IMR-90 (cell line): Measurements from ENCODE around the gene UST. TPM values are rescaled to one million over a fixed set of nuclear protein-coding genes. Genes with fewer than 3 reads are reported as not detected.

Source experiments
- ATAC-seq: fragments of 200-7000 bp; cut with Tn5 transposase; 2 replicates; pipeline ENCODE4 v1.9.1; 2020; ENCODE audit warnings: low read depth, mild to moderate bottlenecking, moderate library complexity
- BruUV-seq: library from RNA; stranded (reverse); fragments of 400-500 nt; replicated peaks from 2 replicates; lab custom pipeline; 2021; lab: Mats Ljungman, UMichigan
- CTCF ChIA-PET: fragments of 300-600 bp; formaldehyde crosslinking; extraction: SDS; loops from one replicate; lab custom pipeline; 2021; ENCODE audit warnings: antibody characterized with exemption; lab: Yijun Ruan, JAX
- POLR2A ChIA-PET: fragments of 300-600 bp; sonication (Branson Sonifier 250); formaldehyde crosslinking; loops from one replicate; lab custom pipeline; 2022; ENCODE audit warnings: antibody characterized with exemption; ENCODE audit not compliant: unreplicated experiment; lab: Charles Lee
- DNase-seq: peaks from one replicate; pipeline ENCODE4 v3.0.0; 2013
- H2AFZ ChIP-seq: replicated peaks from 2 replicates; pipeline ENCODE3; 2013; ENCODE audit warnings: low read length, mild to moderate bottlenecking; ENCODE audit not compliant: poor library complexity
- H2AK5ac ChIP-seq: 2 replicates; pipeline ENCODE4 v1.6.1; 2013; ENCODE audit warnings: low read depth, low read length, inconsistent platforms
- H2AK9ac ChIP-seq: replicated peaks from 2 replicates; pipeline ENCODE3; 2013; ENCODE audit warnings: mild to moderate bottlenecking, low read depth, low read length, moderate library complexity; ENCODE audit not compliant: poor library complexity
- H2BK120ac ChIP-seq: 2 replicates; pipeline ENCODE4 v1.6.1; 2013; ENCODE audit warnings: low read depth, low read length, inconsistent platforms
- H2BK15ac ChIP-seq: 3 replicates; pipeline ENCODE4 v1.6.1; 2013; ENCODE audit warnings: low read depth, low read length, inconsistent platforms
- H2BK20ac ChIP-seq: 2 replicates; pipeline ENCODE4 v1.6.1; 2013; ENCODE audit warnings: low read depth, mild to moderate bottlenecking, inconsistent platforms, low read length, moderate library complexity
- H2BK5ac ChIP-seq: 2 replicates; pipeline ENCODE4 v1.6.1; 2013; ENCODE audit warnings: mild to moderate bottlenecking, low read depth, low read length, inconsistent platforms; ENCODE audit not compliant: poor library complexity, severe bottlenecking
- H3K14ac ChIP-seq: replicated peaks from 2 replicates; pipeline ENCODE4 v1.6.1; 2013; ENCODE audit warnings: low read depth, low read length, inconsistent platforms
- H3K18ac ChIP-seq: 2 replicates; pipeline ENCODE4 v1.6.1; 2013; ENCODE audit warnings: low read depth, low read length, control low read depth
- H3K23ac ChIP-seq: 2 replicates; pipeline ENCODE4 v1.6.1; 2013; ENCODE audit warnings: low read depth, low read length, inconsistent platforms
- H3K27ac ChIP-seq: 2 replicates; pipeline ENCODE4 v1.5.1; 2013; ENCODE audit warnings: mild to moderate bottlenecking, control low read depth, low read length; ENCODE audit not compliant: insufficient read depth
- H3K27me3 ChIP-seq: 2 replicates; pipeline ENCODE4 v1.6.1; 2013; ENCODE audit warnings: low read length; ENCODE audit not compliant: control insufficient read depth, insufficient read depth
- H3K36me3 ChIP-seq: 2 replicates; pipeline ENCODE4 v1.6.1; 2013; ENCODE audit warnings: low read length, mixed read lengths; ENCODE audit not compliant: control insufficient read depth, insufficient read depth
- H3K4ac ChIP-seq: 2 replicates; pipeline ENCODE4 v1.6.1; 2013; ENCODE audit warnings: low read depth, low read length, inconsistent platforms
- H3K4me1 ChIP-seq: 2 replicates; pipeline ENCODE4 v1.6.1; 2013; ENCODE audit warnings: low read length, mixed read lengths; ENCODE audit not compliant: control insufficient read depth, insufficient read depth
- H3K4me2 ChIP-seq: 2 replicates; pipeline ENCODE4 v1.6.1; 2013; ENCODE audit warnings: low read depth, mild to moderate bottlenecking, control low read depth, low read length, moderate library complexity
- H3K4me3 ChIP-seq: 2 replicates; pipeline ENCODE4 v1.5.1; 2013; ENCODE audit warnings: low read depth, mild to moderate bottlenecking, control low read depth, low read length, moderate library complexity; ENCODE audit not compliant: insufficient read depth
- H3K56ac ChIP-seq: 2 replicates; pipeline ENCODE4 v1.6.1; 2013; ENCODE audit warnings: low read length, inconsistent platforms; ENCODE audit not compliant: insufficient read depth; ENCODE audit errors: extremely low read depth
- H3K79me1 ChIP-seq, 2 experiments: 2 replicates each; pipeline ENCODE4 v1.6.1; 2013; ENCODE audit warnings: low read length in 2 of 2, inconsistent platforms in 1 of 2, low read depth in 1 of 2
- H3K9ac ChIP-seq: 2 replicates; pipeline ENCODE4 v1.6.1; 2013; ENCODE audit warnings: low read depth, low read length, control low read depth
- H3K9me1 ChIP-seq: 2 replicates; pipeline ENCODE4 v1.6.1; 2013; ENCODE audit warnings: low read length, inconsistent platforms; ENCODE audit not compliant: insufficient read depth
- H3K9me3 ChIP-seq: 2 replicates; pipeline ENCODE4 v1.6.1; 2013; ENCODE audit warnings: low read length; ENCODE audit not compliant: control insufficient read depth, insufficient read depth
- H4K20me1 ChIP-seq: 2 replicates; pipeline ENCODE4 v1.6.1; 2013; ENCODE audit warnings: low read length, inconsistent platforms; ENCODE audit not compliant: insufficient read depth
- H4K5ac ChIP-seq: 2 replicates; pipeline ENCODE4 v1.6.1; 2013; ENCODE audit warnings: mild to moderate bottlenecking, low read depth, low read length, control low read depth
- H4K8ac ChIP-seq, 2 experiments: 2 replicates each; pipeline ENCODE4 v1.6.1; 2013; ENCODE audit warnings: low read depth in 2 of 2, low read length in 2 of 2, control low read depth in 1 of 2, inconsistent platforms in 1 of 2
- H4K91ac ChIP-seq: 2 replicates; pipeline ENCODE4 v1.6.1; 2013; ENCODE audit warnings: low read depth, low read length, inconsistent platforms; ENCODE audit not compliant: insufficient read depth
- BHLHE40 ChIP-seq: fragments of 150-350 bp; IDR thresholded peaks from 2 replicates; pipeline ENCODE4 v1.6.1; 2016; ENCODE audit warnings: mild to moderate bottlenecking, low read depth, low read length
- CEBPB ChIP-seq: IDR thresholded peaks from 2 replicates; pipeline ENCODE4 v1.6.1; 2012; ENCODE audit warnings: low read depth, low read length, improper control_type of control experiment
- CHD1 ChIP-seq: IDR thresholded peaks from 2 replicates; pipeline ENCODE4 v1.6.1; 2012; ENCODE audit warnings: low read depth, low read length, improper control_type of control experiment
- CTCF ChIP-seq: conservative IDR thresholded peaks from 2 replicates; pipeline ENCODE4 v1.5.1; 2012; ENCODE audit warnings: mild to moderate bottlenecking, low read depth, low read length, improper control_type of control experiment
- ELK1 ChIP-seq: fragments of 150-350 bp; IDR thresholded peaks from 2 replicates; pipeline ENCODE4 v1.6.1; 2016; ENCODE audit warnings: low read depth, mild to moderate bottlenecking, low read length, moderate library complexity, borderline replicate concordance
- FOS ChIP-seq: fragments of 150-350 bp; IDR thresholded peaks from 2 replicates; pipeline ENCODE4 v1.6.1; 2016; ENCODE audit warnings: low read depth, low read length
- MAZ ChIP-seq: IDR thresholded peaks from 2 replicates; pipeline ENCODE4 v1.6.1; 2012; ENCODE audit warnings: low read depth, mild to moderate bottlenecking, low read length, improper control_type of control experiment, moderate library complexity, borderline replicate concordance
- MXI1 ChIP-seq: IDR thresholded peaks from 2 replicates; pipeline ENCODE4 v1.6.1; 2012; ENCODE audit warnings: low read depth, mild to moderate bottlenecking, low read length, moderate library complexity, borderline replicate concordance
- NFE2L2 ChIP-seq: fragments of 150-350 bp; IDR thresholded peaks from 2 replicates; pipeline ENCODE4 v1.6.1; 2016; ENCODE audit warnings: low read depth, mild to moderate bottlenecking, low read length
- POLR2A ChIP-seq: IDR thresholded peaks from 2 replicates; pipeline ENCODE4 v1.6.1; 2012; ENCODE audit warnings: mild to moderate bottlenecking, low read depth, low read length
- RAD21 ChIP-seq: IDR thresholded peaks from 2 replicates; pipeline ENCODE4 v1.6.1; 2012; ENCODE audit warnings: low read length, improper control_type of control experiment
- SMC3 ChIP-seq: fragments of 150-350 bp; IDR thresholded peaks from 2 replicates; pipeline ENCODE4 v1.6.1; 2016; ENCODE audit warnings: low read depth, mild to moderate bottlenecking, antibody characterized with exemption, low read length, moderate library complexity
- USF2 ChIP-seq: fragments of 150-350 bp; IDR thresholded peaks from 2 replicates; pipeline ENCODE4 v1.6.1; 2017; ENCODE audit warnings: mild to moderate bottlenecking, antibody characterized with exemption, low read length, low read depth
- WGBS, 2 experiments: methylation state at CpG; one replicate each; pipeline versions ENCODE4 v1.1.5 to v1.1.7; 2013; ENCODE audit warnings: missing lambda C conversion rate in 2 of 2; ENCODE audit not compliant: insufficient read length in 1 of 2; ENCODE audit errors: extremely low coverage in 2 of 2; 5-methylcytosine and 5-hydroxymethylcytosine counted together
- dilution Hi-C: fragments of 300-500 bp; cut with HindIII; formaldehyde crosslinking; loops from one replicate; pipeline ENCODE4 v1.14.3; 2018; ENCODE audit warnings: low sequenced_read_pairs; ENCODE audit not compliant: unreplicated experiment
- in situ Hi-C: fragments of 300-500 bp; cut with MboI; formaldehyde crosslinking; loops from 3 replicates; pipeline ENCODE4 v1.14.3; 2019; ENCODE audit warnings: low sequenced_read_pairs, inconsistent platforms, mixed read lengths
- intact Hi-C: fragments of 100-400 bp; cut with micrococcal nuclease; formaldehyde crosslinking; loops from 2 replicates; pipeline ENCODE4 v1.10.0; 2022
- polyA plus RNA-seq, 3 experiments: library from polyadenylated mRNA; depleted of rRNA; stranded (reverse); fragments of >200 nt; gene quantifications; 2 replicates each; pipeline ENCODE4 v1.2.3, GENCODE V29; 2012; ENCODE audit warnings: low replicate concordance in 1 of 3
- total RNA-seq: library from RNA; depleted of rRNA; stranded (reverse); fragments of >200 nt; gene quantifications from 2 replicates; pipeline ENCODE4 v1.2.3, GENCODE V29; 2012

The UST gene
- total and polyA plus RNA-seq, 2 of the 4 experiments (the other 2 are of a cell fraction), result 7.7 to 13.8 TPM

- H3K27ac ChIP-seq, result no peak overlapping the region
- no CpG with 5 or more reads among the region's 2 CpGs for WGBS, 2 experiments
- H3K9me3 ChIP-seq, result no peaks in the 10 kb centered on the region
- H2AK5ac ChIP-seq, result no peak overlapping the region
- no peak overlapping the region for H3K9ac ChIP-seq
- H4K8ac ChIP-seq, result no peak overlapping the region
- POLR2A ChIA-PET, result no interaction called here
- H3K14ac ChIP-seq, result no peak overlapping the region
- BruUV-seq, result no TSS peak
- no peak overlapping the region for H2BK15ac ChIP-seq
- TF ChIP-seq SMC3 (no peak), POLR2A (no peak), MXI1 (no peak), USF2 (no peak), RAD21 (no peak), CHD1 (no peak), FOS (no peak), ELK1 (no peak), NFE2L2 (no peak), CTCF (no peak), MAZ (no peak), CEBPB (no peak), BHLHE40 (no peak)
- peaks cover 0 to 3% of the 10 kb centered on the region in 2 experiments; a peak in 1 of 4 replicates for H3K79me1 ChIP-seq
- no peak overlapping the region for H2BK20ac ChIP-seq
- intact Hi-C loops (no loop called here), dilution Hi-C loops (no loop called here), in situ Hi-C loops (no loop called here)
- H3K56ac ChIP-seq, result no peak overlapping the region
- H3K18ac ChIP-seq, result no peak overlapping the region
- no peak overlapping the region for H3K23ac ChIP-seq
- H3K4me3 ChIP-seq, result no peak overlapping the region
- peaks cover 3% of the 10 kb centered on the region; the same call in 1 of the 2 replicates for H4K20me1 ChIP-seq
- ATAC-seq (no peak), DNase-seq (no peak)
- H4K5ac ChIP-seq, result no peak overlapping the region
- no peak overlapping the region for H3K4me2 ChIP-seq
- H3K4me1 ChIP-seq, result peaks cover 4% of the 10 kb centered on the region
- H4K91ac ChIP-seq, result no peak overlapping the region
- no peaks in the 10 kb centered on the region for H3K36me3 ChIP-seq
- no peak overlapping the region for H2BK120ac ChIP-seq
- no peak overlapping the region for H2AK9ac ChIP-seq
- no peak overlapping the region for H2AFZ ChIP-seq
- CTCF ChIA-PET, result no interaction called here
- H2BK5ac ChIP-seq, result no peak overlapping the region
- no peaks in the 10 kb centered on the region; the same call in none of the 2 replicates for H3K9me1 ChIP-seq
- H3K4ac ChIP-seq, result no peak overlapping the region
- no peaks in the 10 kb centered on the region for H3K27me3 ChIP-seq
Measured at GRCh38 chr6:149007846-149008245, 261.0 kb downstream of the UST start.
